ENCODE data around the gene RHOBTB1.

The RHOBTB1 gene

DNA sequence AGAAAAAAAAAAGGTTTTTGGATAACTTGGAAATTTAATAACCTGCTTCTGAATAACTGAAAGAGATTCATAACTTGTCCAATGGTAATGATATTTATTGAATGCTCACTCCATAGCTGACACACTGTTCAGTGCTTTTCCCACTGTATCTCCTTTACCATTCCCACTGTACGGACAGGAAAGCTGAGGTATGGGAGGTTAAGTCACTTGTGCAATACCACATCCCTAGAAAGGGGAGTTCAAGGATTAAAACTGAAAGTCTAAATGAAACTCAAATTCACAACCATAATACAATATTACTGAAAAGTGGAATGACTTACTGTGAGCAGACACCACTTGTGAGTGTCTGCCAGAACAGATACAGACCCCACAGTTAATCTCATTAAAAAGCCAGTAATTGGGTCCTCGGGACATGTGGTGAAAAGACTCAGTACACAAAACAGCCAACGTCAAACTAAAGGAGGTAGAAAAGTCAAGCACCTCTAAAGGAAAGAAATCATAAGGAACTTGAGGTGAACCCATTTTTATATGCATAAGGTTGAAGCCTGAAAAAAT lies 13.8 kb upstream of the RHOBTB1 start:
- Histone ChIP-seq H3K27me3 (no peaks in the 10 kb centered on the region), H3K4me1 (no peaks in the 10 kb centered on the region), H3K4me3 (no peak overlapping the region), H3K9me3 (no peaks in the 10 kb centered on the region), H3K36me3 (no peaks in the 10 kb centered on the region), H3K27ac (no peak overlapping the region)
- DNase-seq: no peak
- TF ChIP-seq, protein P1, sequence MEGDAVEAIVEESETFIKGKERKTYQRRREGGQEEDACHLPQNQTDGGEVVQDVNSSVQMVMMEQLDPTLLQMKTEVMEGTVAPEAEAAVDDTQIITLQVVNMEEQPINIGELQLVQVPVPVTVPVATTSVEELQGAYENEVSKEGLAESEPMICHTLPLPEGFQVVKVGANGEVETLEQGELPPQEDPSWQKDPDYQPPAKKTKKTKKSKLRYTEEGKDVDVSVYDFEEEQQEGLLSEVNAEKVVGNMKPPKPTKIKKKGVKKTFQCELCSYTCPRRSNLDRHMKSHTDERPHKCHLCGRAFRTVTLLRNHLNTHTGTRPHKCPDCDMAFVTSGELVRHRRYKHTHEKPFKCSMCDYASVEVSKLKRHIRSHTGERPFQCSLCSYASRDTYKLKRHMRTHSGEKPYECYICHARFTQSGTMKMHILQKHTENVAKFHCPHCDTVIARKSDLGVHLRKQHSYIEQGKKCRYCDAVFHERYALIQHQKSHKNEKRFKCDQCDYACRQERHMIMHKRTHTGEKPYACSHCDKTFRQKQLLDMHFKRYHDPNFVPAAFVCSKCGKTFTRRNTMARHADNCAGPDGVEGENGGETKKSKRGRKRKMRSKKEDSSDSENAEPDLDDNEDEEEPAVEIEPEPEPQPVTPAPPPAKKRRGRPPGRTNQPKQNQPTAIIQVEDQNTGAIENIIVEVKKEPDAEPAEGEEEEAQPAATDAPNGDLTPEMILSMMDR (IDR thresholded peaks at IDR 0.05): no peak
- intact Hi-C loops (cut with DNase I; ENCODE audit: low total_unique reads): no loop called here

DNA sequence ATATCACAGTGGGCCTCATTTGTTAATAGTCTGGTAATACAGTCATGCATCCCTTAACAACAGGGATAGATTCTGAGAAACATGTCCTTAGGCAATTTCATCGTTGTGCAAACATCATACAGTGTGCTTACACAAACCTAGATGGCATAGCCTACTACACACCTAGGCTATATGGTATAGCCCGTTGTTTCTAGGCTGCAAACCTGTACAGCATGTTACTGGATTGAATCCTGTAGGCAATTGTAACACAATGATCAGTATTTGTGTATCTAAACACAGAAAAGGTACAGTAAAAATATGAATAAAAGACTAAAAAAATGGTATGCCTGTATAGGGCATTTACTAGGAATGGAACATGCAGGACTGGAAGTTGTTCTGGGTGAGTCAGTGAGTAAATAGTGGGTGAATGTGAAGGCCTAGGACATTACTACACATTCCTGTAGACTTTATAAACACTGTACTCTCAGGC lies 12.0 kb upstream of the RHOBTB1 start:
- Histone ChIP-seq H3K27me3 (no peaks in the 10 kb centered on the region), H3K4me1 (no peaks in the 10 kb centered on the region), H3K9me3 (no peaks in the 10 kb centered on the region), H3K4me3 (no peak overlapping the region), H3K36me3 (no peaks in the 10 kb centered on the region), H3K27ac (no peak overlapping the region)
- no peak for DNase-seq
- TF ChIP-seq, protein P1 (IDR thresholded peaks at IDR 0.05): no peak
- intact Hi-C loops (cut with DNase I; ENCODE audit: low total_unique reads): no loop called here

DNA sequence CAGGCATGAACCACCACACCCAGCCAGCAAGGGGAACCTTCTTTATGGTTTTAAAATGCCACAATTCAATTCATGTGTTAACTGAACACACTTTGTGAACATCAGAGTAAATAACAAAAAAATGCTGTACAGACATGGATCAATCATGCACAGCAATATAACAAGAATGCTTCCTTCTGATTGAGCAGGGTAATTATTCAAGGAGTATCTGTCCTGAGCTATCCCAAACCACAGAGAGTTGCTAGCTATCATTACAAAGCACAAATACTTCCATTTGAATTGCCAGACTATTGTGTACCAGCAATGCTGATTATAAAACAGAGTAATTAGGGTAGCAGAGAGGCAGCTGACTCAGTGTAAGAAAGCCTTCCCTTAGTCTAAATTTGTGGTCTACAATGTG lies 11.3 kb upstream of the RHOBTB1 start:
- Histone ChIP-seq H3K4me3 (no peak overlapping the region), H3K27me3 (no peaks in the 10 kb centered on the region), H3K36me3 (no peaks in the 10 kb centered on the region), H3K4me1 (no peaks in the 10 kb centered on the region), H3K9me3 (no peaks in the 10 kb centered on the region), H3K27ac (no peak overlapping the region)
- TF ChIP-seq, protein P1 (IDR thresholded peaks at IDR 0.05): no peak
- intact Hi-C loops (cut with DNase I; ENCODE audit: low total_unique reads): no loop called here
- no peak for DNase-seq

DNA sequence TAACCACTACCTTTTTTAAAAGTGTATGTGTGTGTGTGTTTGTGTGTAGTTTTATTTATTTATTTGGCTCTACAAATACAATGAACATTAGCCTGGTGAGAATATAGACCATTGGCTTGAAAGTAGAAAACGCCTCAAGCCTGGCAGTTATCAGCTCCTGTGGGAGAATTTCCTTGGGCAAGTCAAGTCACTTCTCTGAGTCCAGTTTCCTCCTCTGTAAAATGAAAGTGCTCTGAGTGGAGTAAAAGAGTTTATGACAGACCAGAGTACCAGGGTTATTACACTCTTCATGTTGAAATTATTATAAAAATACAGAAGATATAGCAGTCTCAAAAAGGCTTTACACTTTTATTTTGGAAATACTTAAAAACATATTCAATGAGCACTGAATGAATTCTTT lies 10.1 kb upstream of the RHOBTB1 start:
- H3K9me3 ChIP-seq: no peaks in the 10 kb centered on the region
- no peaks in the 10 kb centered on the region for H3K4me1 ChIP-seq
- no peak overlapping the region for H3K27ac ChIP-seq
- no peaks in the 10 kb centered on the region for H3K27me3 ChIP-seq
- intact Hi-C loops (cut with DNase I; ENCODE audit: low total_unique reads): loop anchor here (5.0 kb wide), 1 partner anchor 132 kb away; no protein-coding TSS in a partner anchor
- DNase-seq: no peak
- no peak overlapping the region for H3K4me3 ChIP-seq
- TF ChIP-seq, protein P1 (IDR thresholded peaks at IDR 0.05): no peak
- H3K36me3 ChIP-seq: no peaks in the 10 kb centered on the region

DNA sequence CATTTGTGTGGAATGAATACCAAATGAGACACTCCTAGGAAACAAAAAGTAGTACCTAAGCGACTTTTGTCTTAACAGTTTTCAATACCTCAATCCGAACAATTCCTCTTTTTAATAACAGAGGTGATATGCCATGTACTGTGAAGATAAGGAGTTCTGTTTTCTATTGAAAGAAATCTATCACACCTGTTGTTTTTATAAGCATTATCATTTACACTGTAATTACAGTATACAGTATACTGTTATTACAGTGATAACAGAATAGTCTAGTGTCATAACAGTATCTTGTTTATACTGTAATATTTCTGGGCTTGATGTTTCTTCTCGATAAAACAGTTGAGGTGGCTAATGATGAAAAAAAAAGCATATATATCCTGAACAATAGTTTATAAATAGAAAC lies 9.4 kb upstream of the RHOBTB1 start:
- Histone ChIP-seq H3K4me1 (no peaks in the 10 kb centered on the region), H3K27me3 (no peaks in the 10 kb centered on the region), H3K9me3 (no peaks in the 10 kb centered on the region), H3K27ac (no peak overlapping the region), H3K4me3 (no peak overlapping the region), H3K36me3 (no peaks in the 10 kb centered on the region)
- intact Hi-C loops (cut with DNase I; ENCODE audit: low total_unique reads): loop anchor here (5.0 kb wide), 1 partner anchor 131 kb away; no protein-coding TSS in a partner anchor
- TF ChIP-seq, protein P1 (IDR thresholded peaks at IDR 0.05): no peak
- no peak for DNase-seq

DNA sequence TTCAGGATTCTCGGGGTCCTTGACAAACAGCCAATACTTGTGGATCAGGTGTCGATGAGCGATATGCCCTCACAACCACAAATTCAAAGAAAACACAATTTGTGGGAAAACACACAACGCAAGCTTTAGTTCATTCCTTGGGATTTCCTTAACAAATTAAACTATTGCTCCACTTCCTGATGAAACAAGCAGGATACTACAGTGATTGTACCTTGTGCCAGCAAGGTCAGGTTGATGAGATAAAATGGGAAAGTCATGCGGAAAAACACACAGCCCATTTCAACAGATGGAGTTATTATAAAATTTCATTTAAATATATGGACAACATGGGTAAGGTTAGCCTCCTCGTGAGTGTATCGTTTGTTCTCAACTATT lies 8.8 kb upstream of the RHOBTB1 start:
- Histone ChIP-seq H3K36me3 (no peaks in the 10 kb centered on the region), H3K4me3 (no peak overlapping the region), H3K4me1 (no peaks in the 10 kb centered on the region), H3K27me3 (no peaks in the 10 kb centered on the region), H3K9me3 (no peaks in the 10 kb centered on the region), H3K27ac (no peak overlapping the region)
- intact Hi-C loops (cut with DNase I; ENCODE audit: low total_unique reads): loop anchor here (5.0 kb wide), 1 partner anchor 131 kb away; no protein-coding TSS in a partner anchor
- TF ChIP-seq, protein P1 (IDR thresholded peaks at IDR 0.05): no peak
- no peak for DNase-seq

Data from tibial artery (tissue), 4 donors.